HG03457 (cell line): ENCODE results near the gene KDELR3.
"Not testable (repeated sequence)": the region's sequence is repeated elsewhere in the genome, so short reads cannot be mapped to it uniquely, and the experiment has no call there.

Source experiments
- ATAC-seq: cut with Tn5 transposase; IDR thresholded peaks from one replicate; pipeline ENCODE4 v1.9.1; 2021; ENCODE audit warnings: moderate number of reproducible peaks; ENCODE audit not compliant: unreplicated experiment

Gene KDELR3

DNA sequence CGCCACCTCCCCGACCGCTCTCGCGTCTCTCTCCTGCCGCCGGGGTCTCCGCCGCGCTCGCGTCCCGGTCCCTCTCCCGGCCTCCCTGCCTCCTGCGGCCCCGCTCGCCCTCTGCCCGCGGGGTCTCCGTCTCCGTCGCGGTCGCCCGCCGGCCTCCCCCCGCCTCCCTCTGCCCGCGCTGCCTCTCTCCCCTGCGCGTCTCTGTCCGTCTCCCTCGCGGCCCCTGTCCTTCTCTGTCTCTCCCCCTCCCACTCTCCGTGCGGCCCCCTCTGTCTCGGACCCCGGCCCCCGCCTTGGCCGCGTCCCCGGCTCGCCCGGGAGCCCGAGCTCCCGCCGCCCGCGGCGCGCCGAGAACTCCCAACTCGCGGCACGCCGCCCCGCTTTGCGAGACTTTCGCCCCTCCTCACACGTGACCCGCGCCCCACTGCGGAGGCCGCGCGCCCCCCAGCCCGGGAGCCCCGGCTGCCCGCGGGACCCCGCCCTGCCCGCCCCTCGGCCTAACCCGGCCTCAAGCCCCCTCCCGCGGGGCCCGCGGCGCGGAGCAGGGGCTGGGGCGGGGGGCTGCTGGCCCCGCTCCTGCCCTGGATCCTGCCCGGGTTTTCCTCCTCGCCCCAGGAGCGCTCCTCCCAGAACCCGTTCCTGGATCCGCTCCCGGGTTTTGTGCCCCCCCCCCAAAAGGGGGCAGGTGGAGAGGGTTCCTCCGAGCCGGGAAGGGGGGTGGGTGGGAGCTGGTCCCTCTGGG, 12.2 kb upstream of the KDELR3 start:
- no peak for ATAC-seq

DNA sequence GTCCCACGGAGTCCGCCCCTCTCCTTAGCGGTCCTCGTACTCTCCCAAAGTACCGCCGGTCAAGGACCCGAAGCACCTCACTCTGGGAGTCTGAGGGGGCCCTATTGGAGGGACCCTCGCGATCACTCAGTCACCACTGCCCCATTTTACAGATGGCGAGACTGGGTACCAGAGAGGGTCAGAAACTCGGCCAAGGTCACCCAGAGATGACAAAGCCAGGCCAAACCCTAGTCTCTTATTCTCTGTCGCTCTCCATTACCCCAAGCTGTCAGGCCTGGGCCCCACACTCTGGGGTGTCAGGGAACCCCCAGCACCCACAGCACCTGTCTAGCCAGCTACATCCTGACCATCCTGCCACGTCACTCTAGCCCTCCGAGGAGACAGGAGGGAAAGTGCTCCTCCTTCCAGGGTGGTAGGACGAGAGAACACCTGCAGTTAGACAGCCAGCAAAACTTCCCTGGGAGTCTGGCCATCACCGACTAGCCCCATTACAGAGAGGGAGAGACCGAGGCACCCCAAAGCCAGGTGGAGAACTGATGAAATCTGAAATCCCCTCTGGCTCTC, 11.5 kb upstream of the KDELR3 start:
- no peak for ATAC-seq

DNA sequence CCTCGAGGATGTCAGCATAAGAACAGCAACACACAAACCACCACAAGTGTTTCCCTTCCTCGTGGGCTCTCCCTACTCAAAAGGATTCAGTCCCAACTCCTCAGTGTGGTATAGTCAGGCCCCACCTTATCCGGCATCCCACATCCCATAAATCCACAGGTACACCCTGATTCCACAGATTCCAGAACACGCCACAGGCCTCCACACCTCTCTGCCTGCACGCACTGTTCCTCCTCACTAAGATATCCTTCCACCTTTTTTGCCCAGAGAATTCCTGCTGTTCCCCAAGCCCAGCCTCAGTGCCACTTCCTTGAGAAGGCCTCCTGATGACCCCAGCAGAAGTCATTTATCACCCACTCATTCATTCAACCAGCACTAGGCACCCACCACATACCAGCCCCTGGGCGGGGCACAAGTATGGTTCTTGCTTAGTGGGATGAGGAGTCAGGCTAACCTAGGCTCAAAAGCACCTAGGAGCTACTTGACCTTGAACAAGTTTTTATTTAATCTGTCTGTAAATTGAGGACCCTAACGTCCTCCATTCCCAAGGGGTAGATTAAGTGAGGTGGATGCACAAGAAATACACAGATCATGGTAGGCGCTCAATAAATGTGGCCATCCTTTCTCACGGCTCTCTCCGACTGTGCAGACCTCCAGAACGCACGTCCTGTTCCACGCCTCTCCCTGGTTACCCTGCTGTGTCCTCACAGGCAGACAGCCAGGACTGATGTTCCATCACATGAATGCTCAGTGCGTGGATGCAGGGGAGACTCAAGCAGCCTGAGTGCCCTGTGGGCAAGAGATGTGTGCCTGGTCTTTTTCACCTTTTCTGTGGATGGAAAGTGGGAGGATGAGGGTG, 10.8 kb upstream of the KDELR3 start:
- ATAC-seq, result no peak

DNA sequence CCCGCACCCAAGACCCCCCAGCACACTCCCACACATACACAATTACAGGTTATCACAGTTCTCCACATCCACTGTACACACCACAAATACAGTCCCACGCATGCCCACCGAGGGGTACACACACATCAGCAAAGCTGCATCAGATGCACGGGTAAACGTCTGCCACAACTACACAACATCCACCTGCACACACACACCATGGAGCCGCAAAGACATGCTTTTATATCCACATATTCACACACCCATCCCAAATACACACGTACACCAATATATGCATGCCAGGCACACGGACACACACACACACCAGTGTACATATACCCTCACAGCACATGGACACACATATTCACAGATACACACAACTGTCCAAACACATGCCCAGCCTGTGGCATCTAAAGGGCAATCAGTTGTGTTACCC, 7.5 kb upstream of the KDELR3 start:
- no peak for ATAC-seq

DNA sequence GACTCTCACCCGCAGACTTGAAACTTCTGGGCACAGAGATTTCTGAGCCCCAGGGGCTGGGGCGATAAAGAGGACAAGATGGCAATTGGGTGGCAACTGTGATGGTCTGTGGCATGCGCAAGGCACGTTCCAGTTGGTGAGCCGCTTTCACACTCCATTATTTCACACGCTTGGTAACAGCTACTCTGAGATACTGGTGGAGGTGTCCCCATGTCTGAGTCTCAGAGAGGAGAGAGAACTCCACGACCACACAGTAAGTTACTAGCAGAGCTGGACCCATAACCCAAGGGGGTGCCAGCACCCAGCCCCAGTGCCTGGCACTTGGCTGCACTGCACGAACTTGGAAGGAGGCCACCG, 6.9 kb upstream of the KDELR3 start:
- ATAC-seq, result no peak

DNA sequence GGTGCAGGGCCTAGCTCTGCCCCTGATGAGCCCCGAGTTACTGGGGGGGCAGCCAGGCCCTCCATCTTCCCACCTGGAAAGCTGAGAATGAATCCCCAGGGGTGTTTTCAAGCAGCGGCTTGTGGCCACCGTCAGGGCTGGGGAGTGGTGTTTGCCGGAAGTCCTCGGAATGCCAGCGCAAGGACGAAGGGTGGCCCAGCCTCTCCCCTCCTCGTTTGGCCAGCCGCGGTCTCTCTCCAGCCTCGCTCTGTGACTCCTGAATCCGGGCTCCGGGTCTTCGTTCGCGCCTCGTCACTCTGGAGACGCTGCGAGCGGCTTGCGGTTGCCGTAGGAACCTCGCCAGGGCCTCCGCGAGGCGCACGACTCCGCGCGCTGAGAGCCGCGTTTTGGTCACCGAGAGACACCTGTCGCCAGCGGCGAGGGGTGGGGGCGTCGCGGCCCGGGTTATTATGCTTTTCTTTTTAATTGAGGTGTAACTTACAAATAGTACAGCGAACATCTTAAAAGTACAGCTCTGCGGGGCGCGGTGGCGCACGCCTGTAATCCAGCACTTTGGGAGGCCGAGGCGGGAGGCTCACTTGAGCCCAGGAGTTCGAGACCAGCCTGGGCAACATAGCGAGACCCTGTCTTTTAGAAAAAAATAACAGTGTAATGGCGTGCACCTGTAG, 6.3 kb upstream of the KDELR3 start:
- ATAC-seq, result no peak

DNA sequence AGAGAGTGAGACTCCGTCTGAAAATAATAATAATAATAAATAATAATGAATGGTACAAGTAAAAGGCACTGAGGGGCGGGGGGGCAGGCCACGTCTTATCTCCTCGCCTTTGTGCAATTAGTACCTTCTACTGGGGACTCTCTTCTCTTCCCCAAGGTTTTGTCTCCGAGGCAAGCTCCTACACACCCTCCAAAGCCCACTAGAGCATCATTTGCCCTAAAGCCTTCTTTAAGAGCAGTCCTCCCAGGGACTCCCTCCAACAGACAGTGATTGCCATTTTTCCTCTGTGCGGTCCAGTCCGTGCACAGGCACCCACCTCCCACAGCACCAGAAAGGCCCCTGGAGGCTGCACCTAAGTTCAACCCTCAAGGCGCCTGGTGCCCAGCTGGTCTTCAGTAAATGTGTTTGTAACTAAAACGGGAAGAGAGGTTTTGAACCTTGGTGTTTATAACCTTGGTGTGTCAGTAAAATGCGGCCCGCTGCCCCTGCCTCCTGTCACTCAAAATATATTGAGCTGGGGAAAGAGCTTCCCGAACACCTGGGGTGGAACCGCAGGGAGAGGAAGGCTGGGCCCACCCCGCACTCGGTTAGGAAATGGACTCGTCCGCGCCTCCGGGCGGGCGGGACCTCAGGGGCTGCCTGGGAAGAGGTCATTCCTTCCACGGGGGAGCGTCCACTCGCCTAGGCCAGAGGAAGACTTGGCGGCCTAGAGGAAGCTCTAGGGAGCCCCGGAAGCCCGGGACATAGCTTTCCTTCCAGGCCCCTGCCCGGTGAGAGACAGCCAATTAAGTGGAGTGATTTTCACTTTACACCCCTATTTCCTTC, 4.7 kb upstream of the KDELR3 start:
- no peak for ATAC-seq

DNA sequence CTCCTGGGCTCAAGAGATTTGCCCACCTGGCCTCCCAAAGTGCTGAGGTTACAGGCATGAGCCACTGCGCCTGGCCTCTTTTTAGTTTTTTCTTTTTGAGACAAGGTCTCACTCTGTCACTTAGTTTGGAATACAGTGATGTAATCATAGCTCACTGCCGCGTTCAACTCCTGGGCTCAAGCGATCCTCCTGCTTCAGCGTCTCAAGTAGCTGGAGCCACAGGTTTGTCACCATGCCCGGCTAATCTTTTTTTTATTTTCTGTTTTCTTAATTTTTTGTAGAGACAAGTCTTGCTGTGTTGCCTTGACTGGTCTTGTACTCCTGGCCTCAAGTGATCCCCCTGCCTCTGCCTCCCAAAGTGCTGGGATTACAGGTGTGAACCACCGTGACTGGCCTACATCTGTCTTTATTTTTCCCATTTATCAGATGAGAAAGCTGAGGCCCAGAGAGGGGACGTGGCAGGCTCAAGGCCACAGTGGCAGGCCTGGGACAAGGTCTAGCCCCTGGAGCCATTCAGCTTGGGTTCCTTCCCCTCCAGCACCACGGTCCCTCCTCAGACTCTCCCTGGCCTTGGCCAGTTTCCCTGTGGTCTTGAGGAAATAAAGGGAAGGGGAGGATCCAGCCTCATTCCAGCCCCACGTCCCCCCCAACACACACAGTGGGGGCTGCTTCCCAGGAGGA, 2.8 kb upstream of the KDELR3 start:
- ATAC-seq, result no peak

DNA sequence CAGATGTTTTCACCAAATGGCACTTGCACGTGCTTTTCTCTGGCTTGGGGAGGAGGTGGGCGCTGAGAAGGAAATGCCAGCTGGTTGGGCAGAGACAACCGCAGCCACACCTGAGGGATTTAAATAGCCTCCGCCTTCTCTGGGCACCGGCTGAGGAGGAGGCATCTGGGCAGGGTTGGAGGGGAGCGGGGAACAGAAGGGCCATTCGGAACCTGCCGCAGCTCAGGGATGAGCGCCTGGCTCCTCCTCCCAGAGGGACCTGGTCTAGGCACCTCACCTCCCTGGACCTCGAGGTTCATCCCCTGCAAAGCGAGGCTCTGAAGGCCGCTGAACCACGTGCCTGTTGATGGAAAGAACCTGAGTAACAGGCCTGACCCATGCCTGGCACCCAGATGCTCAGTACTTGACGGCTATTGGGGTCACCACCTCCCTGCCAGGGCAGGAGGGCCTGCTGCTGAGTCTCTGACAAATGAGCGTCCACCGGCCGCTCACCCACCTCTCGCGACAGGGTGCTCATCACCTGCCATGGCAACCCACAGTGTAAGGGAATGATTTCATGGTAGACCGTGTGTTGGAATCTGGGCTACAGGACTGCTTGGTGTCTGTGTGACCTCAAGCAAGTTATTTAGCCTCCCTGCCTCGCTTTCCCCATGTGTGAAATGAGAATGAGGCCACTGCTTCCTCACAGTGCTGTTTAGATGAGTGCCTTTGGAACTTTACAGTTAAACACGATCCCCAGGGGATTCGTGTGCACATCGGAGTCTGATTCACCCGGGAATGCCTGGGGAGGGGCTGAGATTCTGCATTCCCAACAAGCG, 2.0 kb upstream of the KDELR3 start:
- ATAC-seq, result no peak

DNA sequence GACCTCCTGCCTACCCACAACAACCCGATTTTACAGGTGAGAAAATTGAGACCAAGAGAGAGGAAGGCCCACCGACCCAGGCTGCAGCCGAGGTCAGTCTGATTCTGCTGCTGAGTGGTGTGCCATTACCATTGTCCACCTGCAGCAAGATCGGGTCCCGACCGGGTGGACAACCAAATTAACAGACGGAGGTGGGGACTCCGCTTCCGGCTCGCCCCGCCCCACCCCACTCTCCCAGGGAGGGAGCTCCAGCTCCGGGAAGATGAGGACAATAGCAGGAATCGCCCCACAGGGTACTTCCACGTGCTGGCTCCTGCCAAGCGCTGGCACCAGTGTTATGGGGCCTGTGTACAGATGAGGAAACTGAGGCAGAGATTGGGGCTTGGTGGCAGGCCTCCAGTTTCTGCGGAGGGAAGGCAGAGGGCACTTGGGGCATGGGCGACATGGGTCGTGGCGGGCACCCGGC, 425 bp upstream of the KDELR3 start:
- ATAC-seq, result no peak

DNA sequence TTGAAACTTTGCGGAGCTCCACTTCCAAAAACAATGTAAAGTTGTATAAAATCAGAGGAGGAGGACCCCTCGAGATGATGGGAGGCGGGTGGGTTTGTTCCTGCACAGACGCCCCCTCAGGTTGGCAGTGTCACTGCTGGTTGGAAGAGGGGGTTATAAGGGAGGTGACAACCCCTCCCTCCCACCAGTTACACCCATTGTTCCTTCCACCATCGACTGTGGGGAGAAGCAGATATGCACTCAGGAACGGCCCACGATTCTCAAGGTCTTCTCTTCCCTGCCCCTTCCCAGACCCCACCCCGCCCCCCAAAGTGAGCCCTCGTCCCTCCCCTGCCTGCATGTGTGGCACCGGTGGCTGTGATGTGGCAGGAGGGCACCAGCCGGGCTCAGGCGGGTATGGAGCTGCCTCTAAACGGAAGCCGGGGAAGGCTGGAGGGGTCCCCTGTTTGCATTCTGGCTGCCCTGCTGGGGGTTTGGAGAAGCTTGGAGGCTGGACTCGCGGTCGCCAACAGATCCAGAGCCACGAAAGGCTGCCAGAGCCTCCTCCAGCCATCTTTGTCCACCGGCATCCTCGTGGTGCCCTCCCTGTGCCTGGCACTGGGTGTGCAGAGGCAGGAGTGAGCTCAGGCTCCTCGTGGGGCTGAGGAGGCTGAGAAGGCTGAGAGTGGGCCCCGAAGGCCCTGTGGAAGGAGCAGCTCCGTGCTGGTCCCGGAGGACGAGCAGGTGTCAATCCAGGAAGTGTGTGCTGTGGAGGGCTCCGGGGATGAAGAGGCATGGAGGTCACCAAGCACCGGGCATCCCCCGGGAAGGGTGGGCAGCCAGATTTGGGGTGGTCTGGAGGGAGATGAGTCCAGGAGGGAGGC, 778 bp downstream of the KDELR3 start:
- ATAC-seq, result no peak

DNA sequence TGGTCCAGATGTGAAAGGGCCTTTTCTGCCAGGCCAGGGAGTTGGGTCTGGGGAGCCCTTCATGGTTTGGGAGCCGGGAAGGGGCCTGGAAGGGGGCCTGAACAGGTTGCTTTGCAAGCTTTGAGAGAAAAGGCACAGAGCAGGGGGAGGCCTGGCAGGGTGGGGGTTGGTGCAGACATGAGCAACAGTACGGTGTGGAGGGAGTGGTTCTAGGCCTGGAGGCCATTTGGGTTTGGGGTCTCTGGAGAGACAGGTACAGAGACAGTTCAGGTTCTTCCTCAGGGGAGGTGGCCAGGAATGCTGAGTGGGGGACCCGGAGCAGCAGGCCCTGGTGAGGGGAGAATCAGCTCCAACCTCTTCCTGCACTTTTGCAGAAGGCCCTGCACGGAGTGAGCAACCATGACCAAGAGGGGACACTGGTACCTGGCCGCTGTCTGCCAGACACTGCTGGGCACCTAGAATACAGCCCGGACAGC, 1.4 kb downstream of the KDELR3 start:
- ATAC-seq, result no peak

DNA sequence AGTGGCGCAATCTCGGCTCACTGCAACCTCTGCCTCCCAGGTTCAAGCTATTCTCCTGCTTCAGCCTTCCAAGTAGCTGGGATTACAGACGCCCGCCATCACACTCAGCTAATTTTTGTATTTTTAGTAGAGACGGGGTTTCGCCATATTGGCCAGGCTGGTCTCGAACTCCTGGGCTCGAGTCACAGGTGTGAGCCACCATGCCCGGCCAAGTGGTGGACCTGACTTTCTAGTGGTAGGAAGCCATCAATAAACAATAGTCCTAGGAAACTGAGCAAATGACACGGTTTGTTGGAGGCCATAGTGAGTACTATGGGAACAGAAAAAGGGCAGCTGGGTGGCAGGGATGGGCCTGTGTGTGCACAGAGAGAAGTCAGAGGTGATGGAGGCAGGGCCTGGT, 2.3 kb downstream of the KDELR3 start:
- not testable (repeated sequence) for ATAC-seq

DNA sequence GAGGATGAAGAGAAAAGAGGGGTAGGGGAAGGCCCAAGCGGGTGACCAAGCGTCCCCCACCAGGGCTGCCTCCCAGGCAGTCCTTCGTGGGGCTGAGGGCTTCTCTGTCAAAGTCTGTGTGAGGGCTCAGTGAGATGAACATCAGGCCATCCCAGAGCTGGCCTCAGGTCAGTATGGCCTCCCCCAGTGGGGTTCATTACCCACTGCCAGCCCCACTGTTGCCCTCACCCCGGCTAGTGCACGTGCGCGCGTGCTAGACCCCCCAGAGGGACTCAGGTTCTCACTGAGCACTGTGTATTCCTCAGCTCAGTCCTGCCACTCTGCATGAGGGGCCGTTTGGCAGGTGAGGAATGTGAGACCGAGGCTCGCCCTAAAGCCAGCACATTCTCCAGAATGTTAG, 3.3 kb downstream of the KDELR3 start:
- ATAC-seq, result no peak

DNA sequence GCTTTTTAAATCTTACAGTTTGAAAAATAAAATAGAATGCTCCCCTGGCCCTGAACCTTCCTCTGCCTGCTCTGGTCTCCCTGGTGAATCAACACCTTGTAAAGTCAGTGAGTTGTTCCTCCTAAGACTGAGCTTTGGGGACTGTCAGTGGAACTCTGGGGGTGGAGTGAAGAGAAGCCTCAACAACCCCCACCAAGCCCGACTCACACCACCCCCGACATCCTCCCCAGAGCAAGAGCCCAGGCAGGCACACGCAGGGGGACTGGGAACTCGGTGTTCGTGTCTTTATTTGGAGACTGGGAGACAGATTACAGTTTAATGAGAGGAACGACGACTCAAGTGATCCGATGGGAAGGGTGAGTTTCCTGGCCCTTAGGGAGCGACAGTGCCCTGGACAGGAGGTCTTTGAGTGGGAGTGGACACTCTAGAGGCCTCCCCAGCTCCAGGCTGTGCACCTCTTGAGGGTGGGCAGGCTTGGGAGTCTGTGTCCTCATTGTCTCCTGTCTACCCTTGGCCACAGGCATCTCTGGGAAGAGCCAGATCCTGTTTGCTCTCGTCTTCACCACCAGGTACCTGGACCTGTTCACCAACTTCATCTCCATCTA, 6.2 kb downstream of the KDELR3 start:
- ATAC-seq, result no peak

DNA sequence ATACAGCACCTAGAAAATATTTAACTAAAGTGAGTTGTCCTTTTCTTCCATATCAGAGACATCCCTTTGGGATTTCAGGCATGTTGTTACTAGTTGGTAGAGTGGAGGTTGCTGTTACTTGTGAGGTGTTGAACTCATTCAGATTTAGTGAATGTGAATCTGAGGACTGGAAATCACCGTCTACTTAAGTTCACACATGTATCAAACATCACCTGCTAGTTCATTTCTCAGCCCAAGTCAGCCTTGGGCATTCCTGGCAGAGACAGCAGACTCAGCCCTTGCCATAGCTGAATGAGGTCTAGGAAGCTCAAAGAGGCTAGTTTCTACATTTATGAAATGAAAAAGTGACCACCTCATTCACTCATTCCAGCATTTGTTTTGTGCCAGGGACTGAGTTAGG, 9.7 kb downstream of the KDELR3 start:
- no peak for ATAC-seq

DNA sequence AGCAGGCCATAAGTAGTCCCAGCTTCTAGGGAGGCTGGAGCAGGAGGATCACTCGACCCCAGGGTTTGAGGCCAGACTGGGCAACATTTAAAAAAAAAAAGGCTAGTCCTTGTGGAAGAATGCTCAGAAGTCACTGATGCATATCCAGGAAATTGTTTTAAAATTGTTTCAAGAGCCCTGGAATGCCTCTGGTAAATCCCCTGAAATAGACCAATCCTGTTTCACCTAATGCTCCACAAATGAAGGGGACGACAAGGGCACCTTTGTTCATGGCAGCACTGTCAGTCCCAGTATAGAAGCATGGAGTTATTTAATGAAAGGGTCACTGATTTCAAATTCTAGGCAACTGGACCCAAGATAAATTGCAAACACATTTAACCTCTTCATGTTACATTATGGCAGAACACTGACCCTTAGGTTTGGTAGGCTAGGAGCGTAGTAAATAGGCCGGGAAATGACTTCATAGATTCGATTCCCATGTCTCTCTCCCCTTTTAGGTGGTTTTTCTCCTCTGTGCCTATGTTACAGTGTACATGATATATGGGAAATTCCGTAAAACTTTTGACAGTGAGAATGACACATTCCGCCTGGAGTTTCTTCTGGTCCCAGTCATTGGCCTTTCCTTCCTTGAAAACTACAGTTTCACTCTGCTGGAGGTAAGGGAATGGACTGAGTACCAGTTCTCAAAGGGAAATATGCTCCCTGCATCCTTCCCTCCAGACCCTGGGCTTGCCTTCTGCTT, 11.4 kb downstream of the KDELR3 start:
- no peak for ATAC-seq
